ENCODE data around the gene PIGO. TPM values are rescaled to one million over a fixed set of nuclear protein-coding genes. Genes with fewer than 3 reads are reported as not detected.

PIGO gene
- total RNA-seq, 1 experiment from 2014 or later: 23.7 TPM

GRCh38 chr9:35106343-35106730 lies 9.9 kb upstream of the PIGO start:
- no peak for DNase-seq (ENCODE audit: low read depth)

- DNase-seq (ENCODE audit: low read depth): no peak
These were observed 9.4 kb upstream of the PIGO start for GRCh38 chr9:35105571-35106342.

GRCh38 chr9:35105126-35105525 lies 8.7 kb upstream of the PIGO start:
- no peak for DNase-seq (ENCODE audit: low read depth)

GRCh38 chr9:35104586-35104985 lies 8.2 kb upstream of the PIGO start:
- DNase-seq (ENCODE audit: low read depth): no peak

GRCh38 chr9:35103660-35104191 lies 7.3 kb upstream of the PIGO start:
- DNase-seq (ENCODE audit: low read depth): no peak

- DNase-seq (ENCODE audit: low read depth): peak; percentile 95
These were observed 6.6 kb upstream of the PIGO start, which contains the start of gene STOML2 for GRCh38 chr9:35102769-35103659. Gene STOML2 (minus strand): TSS chr9:35103131. CDS start chr9:35103094, 37 bp downstream.

GRCh38 chr9:35102465-35102768 lies 6.0 kb upstream of the PIGO start:
- DNase-seq (ENCODE audit: low read depth): no peak

GRCh38 chr9:35097573-35097972 lies 1.2 kb upstream of the PIGO start:
- no peak for DNase-seq (ENCODE audit: low read depth)

GRCh38 chr9:35091536-35091935 lies 4.9 kb downstream of the PIGO start:
- DNase-seq (ENCODE audit: low read depth): no peak

GRCh38 chr9:35089434-35089833 lies 7.0 kb downstream of the PIGO start:
- DNase-seq (ENCODE audit: low read depth): no peak

GRCh38 chr9:35085078-35085477 lies 11.3 kb downstream of the PIGO start:
- DNase-seq (ENCODE audit: low read depth): no peak

GRCh38 chr9:35079426-35080341 lies 16.7 kb downstream of the PIGO start, which contains the start of gene FANCG:
Gene FANCG (minus strand): TSS chr9:35079942. CDS start chr9:35079524, 418 bp downstream.
- DNase-seq (ENCODE audit: low read depth): peak; percentile 91

GRCh38 chr9:35079041-35079425 lies 17.4 kb downstream of the PIGO start:
- no peak for DNase-seq (ENCODE audit: low read depth)

GRCh38 chr9:35078066-35078465 lies 18.3 kb downstream of the PIGO start:
- DNase-seq (ENCODE audit: low read depth): no peak

- no peak for DNase-seq (ENCODE audit: low read depth)
These were observed 19.5 kb downstream of the PIGO start for GRCh38 chr9:35076848-35077247.

GRCh38 chr9:35075358-35075757 lies 21.0 kb downstream of the PIGO start:
- DNase-seq (ENCODE audit: low read depth): no peak

GRCh38 chr9:35074791-35075190 lies 21.6 kb downstream of the PIGO start:
- no peak for DNase-seq (ENCODE audit: low read depth)

- DNase-seq (ENCODE audit: low read depth): no peak
These were observed 22.2 kb downstream of the PIGO start for GRCh38 chr9:35074141-35074540.

GRCh38 chr9:35073279-35073612 lies 23.1 kb downstream of the PIGO start:
- no peak for DNase-seq (ENCODE audit: low read depth)

- peak; percentile 99 for DNase-seq (ENCODE audit: low read depth)
These were observed 23.7 kb downstream of the PIGO start, which contains the start of gene VCP for GRCh38 chr9:35072461-35073278. Gene VCP (minus strand): TSS chr9:35072625. CDS start chr9:35072353, 272 bp downstream.

Measured in LHCN-M2 (cell line).